Measurements from ENCODE around the gene RAB3C. TPM values are rescaled to one million over a fixed set of nuclear protein-coding genes. Genes with fewer than 3 reads are reported as not detected.

The RAB3C gene
- total RNA-seq, 2 donors from 2014 or later, result not detected

DNA sequence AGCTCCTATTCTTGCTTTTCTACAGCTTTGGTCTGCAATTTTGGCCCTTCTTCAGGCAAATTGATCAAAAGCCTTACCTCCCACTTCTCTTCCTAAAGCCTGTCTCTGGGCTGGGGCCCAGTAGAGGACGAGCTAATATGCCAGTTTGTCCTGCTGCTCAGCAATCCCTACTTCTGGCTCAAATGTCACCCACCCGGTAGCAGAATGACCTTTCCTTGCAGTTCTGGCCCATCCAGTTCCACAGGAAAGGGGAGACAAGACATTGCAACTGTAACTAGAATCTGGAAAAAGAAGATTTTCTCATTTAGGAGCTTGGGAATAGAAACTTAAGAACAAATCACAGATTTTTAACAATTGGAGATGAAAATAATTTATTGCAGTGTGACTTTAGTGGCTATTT is 261.5 kb downstream of the RAB3C start:
- Mint-ChIP-seq H3K27ac (no peak overlapping the region), H3K36me3 (ENCODE audit: low read depth) (no peaks in the 10 kb centered on the region), H3K4me1 (no peaks in the 10 kb centered on the region), H3K4me3 (no peak overlapping the region), H3K9me3 (peaks cover 5% of the 10 kb centered on the region), H3K27me3 (peaks cover 15% of the 10 kb centered on the region)
- no peak for ATAC-seq (replicated peaks)

DNA sequence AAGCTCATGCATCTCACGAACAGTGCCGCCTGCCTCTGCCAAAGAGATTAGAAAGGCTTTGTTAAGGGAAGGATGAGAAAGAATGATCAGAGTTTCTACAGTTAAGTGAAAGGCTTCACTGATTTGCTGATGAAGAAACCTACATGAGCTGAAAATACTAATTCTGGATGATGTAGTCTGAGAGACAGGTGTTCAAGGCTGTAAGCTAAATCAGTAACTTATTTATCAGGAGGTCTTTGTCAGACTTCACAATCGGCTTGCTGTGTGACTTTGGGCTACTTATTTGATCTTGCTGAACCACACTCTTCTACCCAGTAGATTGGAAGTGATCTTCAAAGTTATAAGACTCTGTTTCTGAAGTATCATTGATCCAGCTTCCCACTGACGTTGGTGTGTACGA is 264.2 kb downstream of the RAB3C start:
- Mint-ChIP-seq H3K9me3 (no peaks in the 10 kb centered on the region), H3K36me3 (ENCODE audit: low read depth) (no peaks in the 10 kb centered on the region), H3K4me1 (no peaks in the 10 kb centered on the region), H3K27ac (no peak overlapping the region), H3K4me3 (no peak overlapping the region), H3K27me3 (peaks cover 17% of the 10 kb centered on the region)
- ATAC-seq (replicated peaks), result no peak

DNA sequence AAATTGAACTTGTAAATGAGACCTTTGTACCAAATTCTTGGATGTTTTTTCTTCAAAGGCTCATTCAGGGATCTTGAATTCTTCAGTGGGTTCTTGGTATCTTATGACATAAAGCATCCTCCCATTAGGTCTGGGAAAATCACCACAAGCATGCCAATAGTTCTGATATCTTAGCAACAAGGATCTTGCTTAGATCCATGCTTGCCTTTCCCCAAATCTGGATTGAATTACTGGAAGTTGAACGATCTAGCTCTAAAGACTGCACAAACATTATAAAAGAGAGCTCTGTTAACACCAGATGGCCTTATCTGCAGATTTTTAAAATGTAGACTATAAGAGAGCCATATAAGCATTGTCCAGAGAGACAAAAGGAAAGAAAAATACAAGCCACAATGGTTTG is 266.3 kb downstream of the RAB3C start:
- H3K36me3 Mint-ChIP-seq (ENCODE audit: low read depth), result no peaks in the 10 kb centered on the region
- H3K4me3 Mint-ChIP-seq, result no peak overlapping the region
- no peak overlapping the region for H3K27ac Mint-ChIP-seq
- no peaks in the 10 kb centered on the region for H3K4me1 Mint-ChIP-seq
- H3K9me3 Mint-ChIP-seq, result no peaks in the 10 kb centered on the region
- H3K27me3 Mint-ChIP-seq, result peaks cover 10% of the 10 kb centered on the region
- no peak for ATAC-seq (replicated peaks)

DNA sequence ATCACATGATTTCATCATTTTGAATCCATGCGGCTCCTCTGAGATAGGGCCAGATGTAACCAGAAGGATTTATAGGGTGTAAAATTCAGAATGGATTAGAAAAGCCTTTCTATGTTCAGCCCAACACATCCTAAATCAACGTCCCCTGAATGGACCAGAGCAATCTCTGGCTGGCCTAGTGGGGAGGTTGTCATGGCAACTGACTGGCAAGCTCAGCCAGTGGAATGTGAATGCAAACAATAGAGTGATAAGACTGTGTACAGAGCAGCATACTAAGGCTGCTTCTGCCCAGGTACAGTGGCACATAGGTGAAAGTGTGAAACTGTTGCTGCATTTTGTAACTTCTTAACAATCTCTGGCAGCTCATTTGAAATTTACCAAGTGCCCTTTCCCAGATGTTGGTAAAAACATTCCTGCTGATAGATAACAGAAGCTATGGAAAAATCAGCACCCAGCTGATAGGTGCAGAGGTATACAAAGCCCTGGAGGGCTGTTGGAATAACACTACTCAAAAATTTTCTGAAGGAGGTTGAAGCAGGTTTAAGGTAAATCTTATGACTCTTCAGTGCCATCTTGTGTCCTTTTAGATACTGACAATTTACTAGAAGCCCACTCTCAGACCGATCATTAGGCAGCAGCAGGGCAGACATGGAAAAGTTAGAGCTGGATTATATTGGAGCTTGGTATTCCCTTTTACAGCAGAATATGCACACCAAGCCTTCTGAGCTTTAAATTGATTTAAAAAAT is 267.2 kb downstream of the RAB3C start:
- no peaks in the 10 kb centered on the region for H3K4me1 Mint-ChIP-seq
- no peaks in the 10 kb centered on the region for H3K9me3 Mint-ChIP-seq
- H3K4me3 Mint-ChIP-seq, result no peak overlapping the region
- no peaks in the 10 kb centered on the region for H3K36me3 Mint-ChIP-seq (ENCODE audit: low read depth)
- ATAC-seq (replicated peaks), result peak; percentile 40
- no peak overlapping the region for H3K27ac Mint-ChIP-seq
- peaks cover 7% of the 10 kb centered on the region for H3K27me3 Mint-ChIP-seq

DNA sequence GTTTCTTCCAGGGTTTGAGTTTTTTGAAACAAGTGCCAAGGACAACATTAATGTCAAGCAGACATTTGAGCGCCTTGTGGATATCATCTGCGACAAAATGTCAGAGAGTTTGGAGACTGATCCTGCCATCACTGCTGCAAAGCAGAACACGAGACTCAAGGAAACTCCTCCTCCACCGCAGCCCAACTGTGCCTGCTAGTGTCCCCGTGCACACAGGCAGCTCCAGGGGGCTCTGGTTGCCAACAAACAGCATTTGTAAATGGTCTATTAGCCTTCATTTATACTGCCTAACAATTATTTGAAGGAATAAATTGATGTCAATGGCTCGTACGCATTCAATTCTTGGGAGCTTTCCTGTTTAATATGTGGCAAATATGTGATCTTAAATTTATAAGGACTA is 268.3 kb downstream of the RAB3C start:
- H3K27ac Mint-ChIP-seq, result no peak overlapping the region

DNA sequence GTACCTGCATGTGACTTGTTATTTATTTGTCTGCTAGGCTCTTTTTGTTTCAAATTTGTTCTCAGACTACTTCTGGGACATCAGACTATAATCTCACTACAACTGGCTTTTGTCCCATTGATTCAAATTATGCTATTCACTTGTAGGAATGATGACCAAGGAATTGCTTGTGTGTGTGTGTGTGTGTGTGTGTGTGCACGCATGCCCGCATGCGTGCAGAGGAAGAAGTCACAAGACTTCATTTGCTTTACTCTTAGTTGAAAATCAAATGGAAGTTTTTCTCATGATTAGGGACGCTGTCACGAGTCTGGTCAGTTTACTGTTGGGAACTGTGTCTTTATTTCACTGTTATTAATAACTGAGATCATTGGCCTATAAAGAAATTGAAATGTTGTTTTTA is 268.7 kb downstream of the RAB3C start:
- no peaks in the 10 kb centered on the region for H3K36me3 Mint-ChIP-seq (ENCODE audit: low read depth)
- H3K4me3 Mint-ChIP-seq, result no peak overlapping the region
- no peak overlapping the region for H3K27ac Mint-ChIP-seq
- H3K4me1 Mint-ChIP-seq, result no peaks in the 10 kb centered on the region
- H3K27me3 Mint-ChIP-seq, result peaks cover 13% of the 10 kb centered on the region
- ATAC-seq (replicated peaks), result no peak
- no peaks in the 10 kb centered on the region for H3K9me3 Mint-ChIP-seq

More for the DNA sequence above, 268.3 kb downstream of the RAB3C start:
- no peak for ATAC-seq (replicated peaks)
- no peaks in the 10 kb centered on the region for H3K36me3 Mint-ChIP-seq (ENCODE audit: low read depth)
- no peaks in the 10 kb centered on the region for H3K9me3 Mint-ChIP-seq
- H3K4me1 Mint-ChIP-seq, result no peaks in the 10 kb centered on the region
- H3K27me3 Mint-ChIP-seq, result peaks cover 10% of the 10 kb centered on the region
- no peak overlapping the region for H3K4me3 Mint-ChIP-seq

DNA sequence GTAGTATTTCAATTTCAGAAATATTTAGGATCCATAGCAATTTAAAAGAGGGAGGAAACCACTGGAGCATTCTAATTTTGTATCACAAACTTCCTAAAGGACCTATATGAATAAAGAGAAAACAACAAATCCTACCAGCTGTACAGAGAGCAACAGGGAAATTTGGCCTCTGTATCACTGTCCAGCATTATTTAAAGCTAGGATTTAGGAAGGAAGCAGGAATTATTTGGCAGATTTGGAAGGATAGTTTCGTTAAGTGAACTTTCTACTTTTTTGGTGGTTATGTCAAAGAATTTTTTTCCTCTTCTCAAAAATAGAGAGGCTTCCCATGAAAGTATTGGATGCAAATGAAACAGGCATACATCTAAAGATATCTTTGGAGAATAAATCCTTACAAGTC is 269.7 kb downstream of the RAB3C start:
- no peaks in the 10 kb centered on the region for H3K9me3 Mint-ChIP-seq
- no peak for ATAC-seq (replicated peaks)
- H3K36me3 Mint-ChIP-seq (ENCODE audit: low read depth), result no peaks in the 10 kb centered on the region
- no peak overlapping the region for H3K27ac Mint-ChIP-seq
- H3K4me3 Mint-ChIP-seq, result no peak overlapping the region
- H3K27me3 Mint-ChIP-seq, result peaks cover 13% of the 10 kb centered on the region
- H3K4me1 Mint-ChIP-seq, result no peaks in the 10 kb centered on the region

DNA sequence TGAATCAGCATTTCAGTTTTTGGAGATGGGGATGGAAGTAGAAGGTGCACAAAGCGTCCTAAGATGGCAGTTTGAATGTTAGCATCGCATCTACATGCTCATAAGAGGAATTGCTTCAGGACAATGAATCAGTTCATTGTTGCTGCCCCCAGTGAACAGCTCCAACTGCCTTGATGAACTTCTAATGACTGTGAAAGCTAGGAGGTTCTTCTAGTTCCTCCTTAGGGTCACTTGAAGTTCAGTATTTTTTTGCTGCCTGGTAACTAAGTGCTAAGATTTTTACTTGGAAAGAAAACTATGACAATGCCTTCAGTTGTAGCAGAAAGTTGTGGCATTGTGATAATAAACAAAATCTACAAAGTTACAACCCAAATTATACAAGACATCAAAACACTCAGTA is 271.6 kb downstream of the RAB3C start:
- Mint-ChIP-seq H3K4me1 (no peaks in the 10 kb centered on the region), H3K36me3 (ENCODE audit: low read depth) (no peaks in the 10 kb centered on the region), H3K4me3 (no peak overlapping the region), H3K27ac (no peak overlapping the region), H3K9me3 (no peaks in the 10 kb centered on the region), H3K27me3 (peaks cover 25% of the 10 kb centered on the region)
- no peak for ATAC-seq (replicated peaks)

DNA sequence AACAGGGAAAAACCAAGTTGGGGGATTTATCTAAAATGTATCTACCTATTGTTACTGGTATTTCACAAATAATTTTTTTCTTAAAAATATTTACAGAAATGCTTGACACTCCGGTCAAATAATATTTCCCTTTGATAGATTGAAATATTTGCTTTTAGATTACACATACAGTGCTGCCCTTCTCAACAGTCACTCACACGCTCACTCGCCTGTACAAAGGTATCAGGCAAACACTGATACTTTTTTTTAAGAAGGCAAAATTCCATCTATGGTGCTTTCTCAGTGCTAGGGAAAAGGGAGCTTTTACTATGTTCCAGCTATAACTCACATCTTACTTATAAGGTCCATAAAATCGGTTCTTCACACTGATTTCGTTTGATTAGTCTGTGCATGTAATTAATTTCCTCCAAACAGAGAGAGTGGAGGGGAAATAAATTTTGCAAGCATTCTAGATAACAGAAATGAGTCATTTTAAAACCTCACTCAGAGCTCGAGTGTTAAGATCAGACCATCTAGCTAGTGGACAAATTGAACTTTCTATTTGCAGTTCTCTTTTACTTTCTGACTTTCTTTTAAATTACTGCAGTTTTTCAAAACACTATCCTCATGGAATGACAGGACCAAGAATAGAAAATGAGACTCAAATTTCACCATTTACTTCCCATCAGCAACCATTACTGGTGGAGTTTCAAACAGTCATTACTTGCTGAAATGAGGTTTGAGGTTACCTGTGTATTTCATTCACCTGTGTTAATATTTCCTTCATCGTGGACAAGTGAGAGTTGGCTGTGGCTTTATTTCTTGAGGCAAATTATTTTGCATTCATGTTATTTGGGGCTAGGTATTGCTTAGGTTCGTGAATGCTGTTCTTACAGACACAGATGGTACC is 273.2 kb downstream of the RAB3C start:
- ATAC-seq (replicated peaks), result no peak
- H3K27ac Mint-ChIP-seq, result no peak overlapping the region
- H3K27me3 Mint-ChIP-seq, result peaks cover 27% of the 10 kb centered on the region
- H3K4me1 Mint-ChIP-seq, result no peaks in the 10 kb centered on the region
- no peak overlapping the region for H3K4me3 Mint-ChIP-seq
- no peaks in the 10 kb centered on the region for H3K9me3 Mint-ChIP-seq
- no peaks in the 10 kb centered on the region for H3K36me3 Mint-ChIP-seq (ENCODE audit: low read depth)

DNA sequence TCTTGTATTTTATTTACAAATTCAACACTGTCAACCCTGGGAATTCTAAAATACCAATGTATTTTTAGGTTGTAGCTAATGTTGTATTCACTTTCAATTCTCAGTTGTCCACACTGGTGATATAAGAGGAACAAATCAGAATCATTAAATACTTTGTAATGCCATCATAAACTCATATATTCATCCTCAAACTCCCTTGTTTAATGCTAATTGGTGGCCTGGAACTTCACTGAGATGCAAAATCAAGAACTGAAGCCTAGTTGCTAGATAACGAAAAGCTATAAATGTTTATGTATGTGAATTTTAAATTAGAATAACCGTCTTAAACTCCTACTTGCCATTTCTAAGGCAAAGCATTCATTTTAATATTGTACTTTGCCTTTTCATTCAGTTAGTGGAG is 274.7 kb downstream of the RAB3C start:
- Mint-ChIP-seq H3K4me3 (no peak overlapping the region), H3K27me3 (peaks cover 24% of the 10 kb centered on the region), H3K9me3 (no peaks in the 10 kb centered on the region), H3K36me3 (ENCODE audit: low read depth) (no peaks in the 10 kb centered on the region), H3K27ac (no peak overlapping the region), H3K4me1 (no peaks in the 10 kb centered on the region)
- ATAC-seq (replicated peaks), result no peak

DNA sequence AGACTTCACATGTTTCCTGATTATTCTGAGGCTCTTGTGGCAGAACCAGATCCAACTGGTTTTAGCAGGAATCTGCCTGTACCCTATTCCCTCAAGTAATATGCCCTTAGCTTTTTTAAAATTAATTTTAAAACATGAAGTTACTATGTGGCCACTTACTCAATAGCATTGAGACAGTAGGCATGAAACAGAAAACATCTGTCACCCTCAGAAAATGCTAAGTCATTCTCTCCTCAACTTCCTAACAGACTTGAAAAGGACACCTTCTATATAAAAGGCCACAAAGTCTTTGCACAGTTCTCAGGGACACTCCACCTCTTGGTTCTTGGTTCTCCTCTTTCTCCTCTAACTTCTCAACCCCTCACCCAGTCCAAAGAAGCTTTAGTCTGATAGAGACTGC is 277.8 kb downstream of the RAB3C start:
- H3K36me3 Mint-ChIP-seq (ENCODE audit: low read depth), result no peaks in the 10 kb centered on the region
- no peaks in the 10 kb centered on the region for H3K9me3 Mint-ChIP-seq
- H3K27ac Mint-ChIP-seq, result no peak overlapping the region
- H3K27me3 Mint-ChIP-seq, result peaks cover 24% of the 10 kb centered on the region
- H3K4me3 Mint-ChIP-seq, result no peak overlapping the region
- no peaks in the 10 kb centered on the region for H3K4me1 Mint-ChIP-seq
- ATAC-seq (replicated peaks), result no peak

DNA sequence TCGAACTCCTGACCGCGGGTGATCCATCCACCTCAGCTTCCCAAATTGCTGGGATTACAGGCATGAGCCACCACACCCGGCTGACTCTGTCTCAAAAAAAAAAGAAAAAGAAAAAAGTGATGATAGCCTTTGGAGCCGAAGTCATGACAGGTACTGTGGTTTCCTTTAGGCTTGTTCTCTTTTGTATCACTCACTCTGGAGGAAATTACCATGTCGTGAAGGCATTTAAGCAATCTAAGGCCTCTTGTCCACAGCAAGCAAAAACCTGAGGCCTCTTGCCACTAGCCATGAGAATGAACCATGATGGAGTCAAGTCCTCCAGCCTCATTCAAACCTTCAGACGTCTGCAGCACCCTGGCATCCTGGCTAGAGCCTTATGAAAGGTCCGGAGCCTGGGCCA is 286.1 kb downstream of the RAB3C start:
- no peaks in the 10 kb centered on the region for H3K4me1 Mint-ChIP-seq
- no peak overlapping the region for H3K4me3 Mint-ChIP-seq
- no peaks in the 10 kb centered on the region for H3K36me3 Mint-ChIP-seq (ENCODE audit: low read depth)
- ATAC-seq (replicated peaks), result no peak
- no peaks in the 10 kb centered on the region for H3K9me3 Mint-ChIP-seq
- peaks cover 8% of the 10 kb centered on the region for H3K27me3 Mint-ChIP-seq
- H3K27ac Mint-ChIP-seq, result no peak overlapping the region

DNA sequence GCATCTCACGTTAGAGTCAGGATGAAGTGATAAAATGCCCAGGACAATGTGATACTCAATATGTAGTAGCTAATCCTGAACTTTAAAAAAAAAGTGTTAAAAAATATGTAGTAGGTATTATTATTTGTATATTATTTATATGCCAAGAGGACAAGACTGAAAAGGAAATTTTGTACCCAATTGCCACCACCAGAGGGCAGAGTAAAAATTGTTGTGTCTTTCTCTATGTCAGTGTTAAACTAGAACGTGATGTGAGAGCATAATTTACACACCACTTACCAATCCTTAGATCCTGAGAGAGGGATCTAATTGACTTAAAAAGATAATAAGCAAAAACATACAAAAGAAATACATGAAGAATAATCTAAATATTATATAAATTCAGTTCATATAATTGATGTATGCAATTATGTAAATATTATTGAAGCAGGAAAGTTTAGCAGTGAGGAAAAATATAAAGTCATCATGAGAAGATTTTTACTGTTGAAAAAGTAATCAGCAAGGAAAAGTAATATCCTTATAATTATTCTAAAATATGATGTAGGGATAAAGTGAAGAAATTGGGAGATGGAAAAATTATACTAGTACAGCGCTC is 288.9 kb downstream of the RAB3C start:
- no peak overlapping the region for H3K4me3 Mint-ChIP-seq
- ATAC-seq (replicated peaks), result peak; percentile 40
- no peak overlapping the region for H3K27ac Mint-ChIP-seq
- no peaks in the 10 kb centered on the region for H3K4me1 Mint-ChIP-seq
- no peaks in the 10 kb centered on the region for H3K36me3 Mint-ChIP-seq (ENCODE audit: low read depth)
- H3K9me3 Mint-ChIP-seq, result no peaks in the 10 kb centered on the region
- peaks cover 24% of the 10 kb centered on the region for H3K27me3 Mint-ChIP-seq

DNA sequence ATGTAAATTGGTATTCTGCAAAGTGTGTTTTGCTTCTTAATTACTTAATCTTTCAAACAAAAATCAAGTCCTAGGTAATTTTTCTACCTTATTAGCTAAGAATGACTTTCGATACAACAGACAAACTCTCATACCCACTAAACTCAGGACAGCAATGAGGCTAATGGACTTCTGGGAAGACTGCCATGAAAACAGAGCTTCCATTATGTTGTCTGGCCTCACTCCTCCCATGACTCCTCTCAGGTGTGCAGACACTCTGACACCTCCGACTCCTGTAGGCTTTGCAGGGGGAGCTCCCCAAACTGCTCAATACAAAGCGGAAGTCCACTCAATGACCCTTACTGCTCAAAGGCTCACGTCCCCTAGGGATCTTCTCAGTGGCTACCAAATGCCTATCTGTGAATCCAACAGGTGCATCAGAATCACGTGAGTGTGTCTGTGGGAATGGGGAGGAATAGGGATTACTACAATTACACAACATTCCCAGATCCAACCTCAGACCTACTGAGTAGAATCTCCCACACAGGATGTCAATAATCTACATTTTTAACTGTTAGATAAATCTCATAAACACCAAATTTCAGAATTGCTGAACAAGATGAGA is 289.9 kb downstream of the RAB3C start:
- Mint-ChIP-seq H3K27me3 (peaks cover 30% of the 10 kb centered on the region), H3K36me3 (ENCODE audit: low read depth) (no peaks in the 10 kb centered on the region), H3K4me1 (no peaks in the 10 kb centered on the region), H3K9me3 (no peaks in the 10 kb centered on the region), H3K27ac (no peak overlapping the region), H3K4me3 (no peak overlapping the region)
- ATAC-seq (replicated peaks), result no peak

All from activated T-helper 17 cell treated with anti-CD3 and anti-CD28 coated beads, Interleukin-2, amount 50 U/mL, for 72 hours (primary cell).